LNCAP (cell line): Measurements from ENCODE around the gene ATXN8OS.

Experiments
- CTCF ChIP-seq: fragments of 450-650 bp; IDR thresholded peaks from 2 replicates; pipeline ENCODE4 v1.5.1; 2017; ENCODE audit warnings: mild to moderate bottlenecking

ATXN8OS gene

GRCh38 chr13:70107125-70107497, 515 bp upstream of the ATXN8OS start:
- TF ChIP-seq CTCF: no peak

DNA sequence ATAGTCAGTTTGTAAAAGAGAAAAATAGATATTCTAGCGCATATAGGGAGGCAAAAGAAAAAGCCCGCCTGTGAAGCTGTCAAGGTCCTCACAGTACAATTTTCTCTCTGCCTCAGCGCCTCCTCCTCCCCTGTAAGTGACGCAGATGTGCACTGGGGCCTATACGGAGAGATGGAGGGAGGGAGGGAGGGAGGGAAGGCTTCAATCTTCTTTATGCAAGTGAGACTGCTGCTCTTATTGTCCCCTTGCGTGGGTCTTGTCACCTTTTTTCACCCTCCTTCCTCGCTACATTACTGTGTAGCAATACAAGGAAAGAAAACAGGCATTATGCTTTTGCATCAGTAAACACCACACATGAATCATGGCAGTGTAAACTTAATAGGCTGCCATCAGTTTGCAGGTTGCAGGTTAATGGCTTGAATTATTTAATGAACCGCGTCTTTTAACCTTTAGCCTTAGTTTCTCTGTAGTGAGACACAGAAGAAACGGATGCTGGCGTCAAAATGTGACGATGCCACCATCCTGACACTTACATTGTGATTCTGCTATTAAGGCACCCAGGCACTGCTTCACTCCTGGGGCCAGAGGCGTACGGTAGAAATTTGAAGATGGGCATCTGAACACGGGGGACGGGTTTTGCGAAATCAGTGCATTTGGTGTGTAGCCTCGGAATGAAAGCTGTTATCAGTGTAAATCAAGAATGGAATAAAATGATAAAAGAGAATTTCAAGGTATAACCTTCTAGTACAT, 905 bp downstream of the ATXN8OS start, which contains the start of gene KLHL1:
KLHL1 (minus strand) TSS at position 97 of the 750 bp plus-strand sequence. CDS start 753 bp downstream, outside the sequence.
- no peak for TF ChIP-seq CTCF

DNA sequence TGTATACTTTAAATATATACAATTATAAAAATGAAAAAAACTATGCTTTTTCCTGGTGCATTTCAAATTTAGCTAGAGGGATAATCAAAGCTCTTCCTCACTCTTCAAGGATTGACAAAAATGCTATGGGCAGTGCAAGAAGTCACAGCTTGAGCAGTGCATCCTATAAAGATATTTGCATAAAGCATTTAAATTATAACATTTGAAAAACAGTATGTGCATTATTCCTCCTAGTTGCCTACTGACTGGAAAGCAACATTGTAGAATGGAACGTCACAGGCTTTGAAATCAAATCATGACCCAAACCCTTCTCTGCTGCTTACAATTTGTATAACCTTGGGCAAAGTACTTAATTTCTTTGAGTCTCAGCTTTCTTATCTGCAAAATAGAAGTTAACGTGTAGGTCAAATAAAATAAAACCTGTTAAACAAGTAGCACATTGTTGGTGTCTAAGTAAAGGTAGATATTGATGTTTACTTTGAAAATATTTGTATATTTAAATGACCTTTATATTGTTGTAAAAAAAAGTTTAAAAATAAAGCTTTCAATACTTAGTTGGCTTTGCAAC, 9.8 kb downstream of the ATXN8OS start:
- no peak for TF ChIP-seq CTCF

- no peak for TF ChIP-seq CTCF
Measured at GRCh38 chr13:70125693-70126092, 18.1 kb downstream of the ATXN8OS start.

- TF ChIP-seq CTCF: no peak
Measured at GRCh38 chr13:70128098-70128497, 20.5 kb downstream of the ATXN8OS start.

DNA sequence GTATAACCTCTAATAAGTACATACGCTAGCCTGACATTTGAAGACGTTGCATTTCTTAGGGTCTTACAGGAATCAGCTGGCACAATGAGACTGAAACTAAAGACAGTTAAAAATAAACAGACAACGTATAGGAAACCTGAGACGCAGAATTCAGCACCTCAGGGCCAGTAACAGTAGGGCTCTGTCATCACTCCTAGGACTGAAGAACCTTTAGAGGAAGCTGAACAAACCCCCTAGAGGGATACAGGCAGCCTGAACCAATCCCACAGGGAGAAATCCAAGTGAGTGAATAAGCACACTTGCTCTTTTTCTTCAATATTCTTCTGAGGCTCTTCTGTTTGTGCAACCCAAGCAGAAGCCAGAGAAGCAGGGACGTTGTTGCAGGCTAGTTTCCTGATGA, 54.5 kb downstream of the ATXN8OS start:
- no peak for TF ChIP-seq CTCF

DNA sequence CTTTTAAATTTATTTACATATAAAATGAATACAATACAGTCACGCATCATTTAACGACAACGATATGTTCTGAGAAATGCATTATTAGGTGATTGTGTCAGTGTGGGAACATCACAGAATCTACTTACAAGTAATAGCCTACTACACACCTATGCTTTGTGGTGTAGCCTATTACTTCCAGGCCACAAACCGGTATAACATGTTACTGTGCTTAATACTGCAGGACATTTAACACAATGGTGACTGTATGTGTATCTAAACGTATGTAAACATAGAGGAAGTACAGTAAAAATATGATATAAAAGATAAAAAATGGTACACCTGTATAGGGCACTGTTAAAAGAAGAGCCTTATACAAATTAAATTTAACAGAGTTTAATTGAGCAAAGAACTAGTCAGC, 63.1 kb downstream of the ATXN8OS start:
- no peak for TF ChIP-seq CTCF

GRCh38 chr13:70171151-70171550, 63.5 kb downstream of the ATXN8OS start:
- TF ChIP-seq CTCF: no peak
